Mammary epithelial cell (primary cell): ENCODE measurements around the gene ANGPTL5.

Source experiments
- EZH2 ChIP-seq: IDR thresholded peaks from 2 replicates; pipeline ENCODE4 v1.6.1; 2012; ENCODE audit warnings: low read length, inconsistent platforms, borderline replicate concordance
- TF ChIP-seq, protein P1 (sequence below), 2 donors: IDR thresholded peaks in 1 of 2; conservative IDR thresholded peaks in 1 of 2; 2 replicates each; pipeline ENCODE4 v1.5.1; 2011 to 2012; ENCODE audit warnings: inconsistent platforms in 2 of 2, low read length in 2 of 2, mild to moderate bottlenecking in 2 of 2, control low read depth in 1 of 2, low read depth in 1 of 2; ENCODE audit not compliant: insufficient read depth in 1 of 2; ENCODE audit errors: extremely low read depth in 1 of 2

GRCh38 chr11:101909087-101909486 is 7.2 kb downstream of the ANGPTL5 start:
- TF ChIP-seq, protein P1, sequence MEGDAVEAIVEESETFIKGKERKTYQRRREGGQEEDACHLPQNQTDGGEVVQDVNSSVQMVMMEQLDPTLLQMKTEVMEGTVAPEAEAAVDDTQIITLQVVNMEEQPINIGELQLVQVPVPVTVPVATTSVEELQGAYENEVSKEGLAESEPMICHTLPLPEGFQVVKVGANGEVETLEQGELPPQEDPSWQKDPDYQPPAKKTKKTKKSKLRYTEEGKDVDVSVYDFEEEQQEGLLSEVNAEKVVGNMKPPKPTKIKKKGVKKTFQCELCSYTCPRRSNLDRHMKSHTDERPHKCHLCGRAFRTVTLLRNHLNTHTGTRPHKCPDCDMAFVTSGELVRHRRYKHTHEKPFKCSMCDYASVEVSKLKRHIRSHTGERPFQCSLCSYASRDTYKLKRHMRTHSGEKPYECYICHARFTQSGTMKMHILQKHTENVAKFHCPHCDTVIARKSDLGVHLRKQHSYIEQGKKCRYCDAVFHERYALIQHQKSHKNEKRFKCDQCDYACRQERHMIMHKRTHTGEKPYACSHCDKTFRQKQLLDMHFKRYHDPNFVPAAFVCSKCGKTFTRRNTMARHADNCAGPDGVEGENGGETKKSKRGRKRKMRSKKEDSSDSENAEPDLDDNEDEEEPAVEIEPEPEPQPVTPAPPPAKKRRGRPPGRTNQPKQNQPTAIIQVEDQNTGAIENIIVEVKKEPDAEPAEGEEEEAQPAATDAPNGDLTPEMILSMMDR (conservative IDR thresholded peaks at IDR 0.05 in 1 of 2, IDR thresholded peaks at IDR 0.05 in 1 of 2; ENCODE audit: extremely low read depth in 1 of 2, insufficient read depth in 1 of 2, low read depth in 1 of 2, low read length in 2 of 2): no peak
- no peak for TF ChIP-seq EZH2
